Common myeloid progenitor, CD34-positive (primary cell): ENCODE measurements around the gene ZNF24.
A peak's percentile ranks its signal among the peaks of the same experiment; 100 is the strongest.

Experiments
- CTCF ChIA-PET: fragments of 350-600 bp; sonication (Branson Sonifier 250); formaldehyde crosslinking; loops from one replicate; lab custom pipeline; 2021; ENCODE audit warnings: antibody characterized with exemption; lab: Charles Lee
- POLR2A ChIA-PET: fragments of 350-600 bp; sonication (Branson Sonifier 250); formaldehyde crosslinking; loops from one replicate; lab custom pipeline; 2021; ENCODE audit warnings: antibody characterized with exemption; lab: Charles Lee
- DNase-seq, 3 donors: peaks; one replicate each; pipeline versions ENCODE4 v3.0.0 to v3.0.0-alpha.2; 2013
- H3K27ac ChIP-seq, 2 experiments: 1 replicate in 1 of 2; 2 replicates in 1 of 2; pipeline ENCODE4 v1.7.0; 2013; ENCODE audit warnings: inconsistent platforms in 2 of 2, low read length in 2 of 2, mild to moderate bottlenecking in 2 of 2, low read depth in 1 of 2, moderate library complexity in 1 of 2; ENCODE audit not compliant: severe bottlenecking in 2 of 2, insufficient read depth in 1 of 2, poor library complexity in 1 of 2
- H3K27me3 ChIP-seq, 5 experiments: replicated peaks in 2 of 5; 1 replicate in 3 of 5; 2 replicates in 2 of 5; pipeline versions ENCODE4 v1.6.1 to v1.7.0; 2013; ENCODE audit warnings: low read length in 4 of 5, mild to moderate bottlenecking in 2 of 5, moderate library complexity in 2 of 5, inconsistent platforms in 1 of 5; ENCODE audit not compliant: insufficient read depth in 5 of 5, control insufficient read depth in 4 of 5
- H3K36me3 ChIP-seq, 4 experiments: 1 replicate in 2 of 4; 2 replicates in 2 of 4; pipeline versions ENCODE4 v1.6.1 to v1.7.0; 2013; ENCODE audit warnings: low read length in 3 of 4, control low read depth in 1 of 4, mild to moderate bottlenecking in 1 of 4; ENCODE audit not compliant: control insufficient read depth in 4 of 4, insufficient read depth in 4 of 4
- H3K4me1 ChIP-seq, 4 experiments: 1 replicate in 3 of 4; 2 replicates in 1 of 4; pipeline versions ENCODE4 v1.6.1 to v1.7.1; 2013; ENCODE audit warnings: low read length in 3 of 4, mild to moderate bottlenecking in 3 of 4, control low read depth in 1 of 4, inconsistent platforms in 1 of 4, moderate library complexity in 1 of 4; ENCODE audit not compliant: control insufficient read depth in 4 of 4, insufficient read depth in 4 of 4; ENCODE audit errors: control extremely low read depth in 1 of 4
- H3K4me3 ChIP-seq, 7 experiments: 1 replicate in 4 of 7; 2 replicates in 3 of 7; pipeline versions ENCODE4 v1.5.1 to v1.7.0; 2013; ENCODE audit warnings: mild to moderate bottlenecking in 7 of 7, low read length in 6 of 7, moderate library complexity in 6 of 7, inconsistent platforms in 2 of 7, low read depth in 2 of 7, control low read depth in 1 of 7; ENCODE audit not compliant: insufficient read depth in 4 of 7, control insufficient read depth in 1 of 7; ENCODE audit errors: extremely low read depth in 1 of 7
- H3K9me3 ChIP-seq, 5 experiments: 1 replicate in 4 of 5; 2 replicates in 1 of 5; pipeline versions ENCODE4 v1.6.1 to v1.7.1; 2013; ENCODE audit warnings: low read length in 4 of 5, mild to moderate bottlenecking in 2 of 5, inconsistent platforms in 1 of 5, low read depth in 1 of 5, moderate library complexity in 1 of 5; ENCODE audit not compliant: control insufficient read depth in 4 of 5, insufficient read depth in 2 of 5; ENCODE audit errors: control extremely low read depth in 1 of 5
- WGBS: methylation state at CpG from one replicate; pipeline ENCODE4 v1.1.5; 2013; ENCODE audit not compliant: insufficient coverage; 5-methylcytosine and 5-hydroxymethylcytosine counted together

ZNF24 gene

DNA sequence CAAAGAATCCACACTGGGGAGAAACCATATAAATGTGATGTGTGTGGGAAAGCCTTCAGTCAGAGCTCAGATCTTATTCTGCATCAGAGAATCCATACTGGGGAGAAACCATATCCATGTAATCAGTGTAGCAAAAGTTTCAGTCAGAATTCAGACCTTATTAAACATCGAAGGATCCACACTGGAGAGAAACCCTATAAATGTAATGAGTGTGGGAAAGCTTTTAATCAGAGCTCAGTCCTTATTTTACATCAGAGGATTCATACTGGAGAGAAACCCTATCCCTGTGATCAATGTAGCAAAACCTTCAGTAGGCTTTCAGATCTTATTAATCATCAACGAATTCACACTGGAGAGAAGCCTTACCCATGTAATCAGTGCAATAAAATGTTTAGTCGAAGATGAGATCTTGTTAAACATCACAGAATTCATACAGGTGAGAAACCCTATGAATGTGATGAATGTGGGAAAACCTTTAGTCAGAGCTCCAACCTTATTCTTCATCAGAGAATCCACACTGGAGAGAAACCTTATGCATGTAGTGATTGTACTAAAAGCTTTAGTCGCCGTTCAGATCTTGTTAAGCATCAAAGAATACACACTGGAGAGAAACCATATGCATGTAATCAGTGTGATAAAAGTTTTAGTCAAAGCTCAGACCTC is 37.5 kb downstream of the ZNF24 start:
- H3K36me3 ChIP-seq, result peaks cover 34 to 65% (median 46%) of the 10 kb centered on the region in 4 experiments
- H3K4me3 ChIP-seq, result no peak overlapping the region
- peaks cover 21 to 92% (median 50%) of the 10 kb centered on the region in 5 experiments for H3K9me3 ChIP-seq

DNA sequence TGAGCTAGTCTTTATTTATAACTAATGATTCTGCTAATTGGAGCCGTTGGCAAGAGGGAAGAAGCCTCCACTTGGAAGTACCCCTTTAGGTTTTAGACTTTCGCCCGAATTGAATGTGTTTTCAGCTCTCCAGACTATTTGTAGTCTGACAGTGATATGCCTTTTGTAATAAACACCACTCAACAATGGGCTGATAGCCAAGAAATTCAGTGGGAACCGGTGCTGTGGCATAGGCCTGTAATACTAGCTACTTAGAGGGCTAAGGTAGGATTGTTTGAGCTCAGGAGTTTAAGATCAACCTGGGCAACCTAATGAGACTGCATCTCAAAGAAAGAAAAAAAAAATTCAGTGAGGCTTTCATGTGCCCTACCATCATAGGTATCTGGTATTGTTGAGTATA is 40.6 kb downstream of the ZNF24 start:
- no peaks in the 10 kb centered on the region for H3K27me3 ChIP-seq
- no peak for DNase-seq
- no peaks in the 10 kb centered on the region for H3K4me1 ChIP-seq
- peaks cover 26 to 94% (median 50%) of the 10 kb centered on the region in 5 experiments for H3K9me3 ChIP-seq
- ChIA-PET CTCF (interaction anchor here (1.4 kb wide), 1 partner anchor 10 kb away, joined by 3 read pairs; no protein-coding TSS in a partner anchor), POLR2A (no interaction called here)
- H3K4me3 ChIP-seq, result no peak overlapping the region
- 100% methylated on average over 1 of the region's 4 CpGs for WGBS
- H3K36me3 ChIP-seq, result peaks cover 34 to 81% (median 57%) of the 10 kb centered on the region in 4 experiments
- H3K27ac ChIP-seq, result no peak overlapping the region

More for the DNA sequence above, 37.5 kb downstream of the ZNF24 start:
- 100% methylated on average over 2 of the region's 5 CpGs for WGBS
- no peak for DNase-seq
- ChIA-PET CTCF (interaction anchor here (1.1 to 1.2 kb wide), 2 partner anchors 18 to 47 kb away, joined by 3 read pairs; no protein-coding TSS in a partner anchor), POLR2A (no interaction called here)
- Histone ChIP-seq H3K4me1 (no peaks in the 10 kb centered on the region), H3K27ac (no peak overlapping the region), H3K27me3 (no peaks in the 10 kb centered on the region)

DNA sequence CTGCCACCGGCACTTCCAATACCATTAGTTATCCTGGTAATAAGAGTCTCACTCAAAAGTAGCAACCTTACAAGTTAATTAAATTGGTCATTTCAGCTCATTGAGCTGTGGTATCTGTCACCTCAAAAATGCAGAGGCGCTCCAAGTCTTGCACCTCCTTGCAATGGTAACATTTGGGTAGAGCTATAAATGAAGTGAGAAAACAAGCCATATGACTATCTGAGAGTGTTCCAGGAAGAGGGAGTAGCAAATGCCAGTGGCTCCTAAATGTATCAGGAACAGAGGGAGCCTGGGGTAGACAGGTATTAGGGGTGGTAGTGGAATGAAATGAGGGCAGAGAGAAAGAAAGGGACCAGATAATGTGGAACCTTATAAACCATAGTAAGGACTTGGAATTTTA is 48.2 kb downstream of the ZNF24 start:
- POLR2A ChIA-PET, result no interaction called here
- WGBS, result 94% methylated on average over 2 of the region's 2 CpGs

DNA sequence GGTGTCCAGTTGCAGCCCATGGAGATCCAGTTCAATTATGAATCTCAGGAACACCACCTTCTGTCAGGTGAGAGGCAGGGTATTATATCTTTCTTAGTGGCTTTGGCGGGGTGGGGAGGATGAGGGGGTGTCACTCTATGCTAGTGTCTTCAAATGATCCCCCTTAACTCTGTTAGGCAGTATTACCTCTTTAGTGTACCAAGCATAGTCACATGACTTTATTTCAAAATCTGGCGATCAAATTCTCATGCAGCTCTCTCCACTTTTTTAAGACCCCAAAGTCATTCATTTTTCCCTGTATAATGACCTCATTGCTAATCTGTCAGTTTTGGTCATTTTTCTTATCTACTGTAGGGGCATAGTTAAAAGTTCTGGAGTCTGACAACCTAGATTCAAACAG is 53.1 kb downstream of the ZNF24 start:
- no peak for DNase-seq
- H3K36me3 ChIP-seq, result peaks cover 15 to 40% (median 24%) of the 10 kb centered on the region in 4 experiments
- POLR2A ChIA-PET, result interaction anchor here (0.7 to 2.4 kb wide), 2 partner anchors 9 to 23 kb away, joined by 3 to 16 read pairs; no protein-coding TSS in a partner anchor
- peak overlapping the region in 1 of 2 experiments; percentile 96 for H3K27ac ChIP-seq
- H3K27me3 ChIP-seq, result no peaks in the 10 kb centered on the region
- H3K4me1 ChIP-seq, result peaks cover 8 to 19% (median 14%) of the 10 kb centered on the region in 4 experiments
- no CpG with 5 or more reads among the region's 2 CpGs for WGBS
- H3K9me3 ChIP-seq, result peaks cover 0 to 15% (median 9%) of the 10 kb centered on the region in 5 experiments
- peak overlapping the region in 6 of 7 experiments; percentile 85 to 98 (median 93) for H3K4me3 ChIP-seq
- CTCF ChIA-PET, result interaction anchor here (2.3 kb wide), 2 partner anchors 26 to 64 kb away, joined by 4 to 5 read pairs; no protein-coding TSS in a partner anchor

More for the DNA sequence above, 48.2 kb downstream of the ZNF24 start:
- no peaks in the 10 kb centered on the region for H3K27me3 ChIP-seq
- peaks cover 22 to 68% (median 46%) of the 10 kb centered on the region in 4 experiments for H3K36me3 ChIP-seq
- CTCF ChIA-PET, result interaction anchor here (1.0 kb wide), 1 partner anchor 15 kb away, joined by 3 read pairs; no protein-coding TSS in a partner anchor
- DNase-seq, result no peak
- H3K4me3 ChIP-seq, result no peak overlapping the region
- H3K4me1 ChIP-seq, result peaks cover 3 to 8% (median 4%) of the 10 kb centered on the region in 4 experiments
- H3K9me3 ChIP-seq, result peaks cover 0 to 39% (median 17%) of the 10 kb centered on the region in 5 experiments
- no peak overlapping the region for H3K27ac ChIP-seq

DNA sequence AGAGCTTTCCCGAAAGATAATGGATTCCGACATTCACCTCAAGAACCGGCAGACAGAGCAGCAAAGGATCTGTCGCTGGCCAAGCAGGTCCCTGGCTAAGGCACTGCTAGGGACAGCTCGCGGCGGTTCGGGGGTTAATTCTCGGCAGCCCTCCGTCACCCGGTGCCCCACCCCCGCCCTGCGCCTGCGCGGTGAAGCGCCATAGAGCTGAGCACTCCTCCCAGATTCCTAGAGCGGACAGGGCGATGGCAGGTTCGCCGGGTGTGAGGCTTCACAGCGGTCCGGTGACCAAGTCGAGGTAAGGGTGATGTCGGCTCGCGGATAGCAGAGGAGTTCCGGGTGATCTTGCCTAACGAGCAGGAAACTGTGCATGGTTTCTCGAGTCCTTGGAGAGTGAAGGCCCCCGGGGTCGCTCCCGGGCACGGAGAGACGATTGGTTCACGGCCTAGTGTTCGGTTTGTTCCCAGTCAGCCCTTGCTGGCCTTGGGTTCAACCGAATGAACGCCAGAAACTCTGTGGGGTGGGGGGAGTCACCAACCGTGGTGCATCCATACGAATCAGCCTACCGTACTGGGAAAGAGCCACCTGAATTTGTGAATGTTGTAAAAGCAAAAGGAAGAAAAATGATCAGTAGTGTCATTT is 54.0 kb downstream of the ZNF24 start, which contains the start of gene ZSCAN30:
ZSCAN30 (minus strand) TSS at position 136 of the 642 bp plus-strand sequence. CDS start 25,877 bp downstream, outside the sequence.
- peak; percentile 97 to 99 (median 98) for DNase-seq
- Histone ChIP-seq H3K27ac (peak within 1 kb of the TSS; percentile 91 to 96), H3K4me3 (peak within 1 kb of the TSS; percentile 59 to 98 (median 93)), H3K4me1 (peaks cover 8 to 19% (median 14%) of the 10 kb centered on the region in 4 experiments), H3K27me3 (no peaks in the 10 kb centered on the region), H3K9me3 (peaks cover 0 to 15% (median 7%) of the 10 kb centered on the region in 5 experiments), H3K36me3 (peaks cover 7 to 31% (median 15%) of the 10 kb centered on the region in 4 experiments)
- POLR2A ChIA-PET, result interaction anchor here (1.1 to 2.4 kb wide), 3 partner anchors 22 to 54 kb away, joined by 4 to 16 read pairs (median 10); partner anchors contain the start of genes ZNF24 and ZNF397
- 0% methylated on average over 37 of the region's 41 CpGs for WGBS
- CTCF ChIA-PET, result interaction anchor here (1.1 to 2.3 kb wide), 6 partner anchors 22 to 65 kb away, joined by 3 to 6 read pairs (median 4); partner anchors contain the start of gene ZNF24

DNA sequence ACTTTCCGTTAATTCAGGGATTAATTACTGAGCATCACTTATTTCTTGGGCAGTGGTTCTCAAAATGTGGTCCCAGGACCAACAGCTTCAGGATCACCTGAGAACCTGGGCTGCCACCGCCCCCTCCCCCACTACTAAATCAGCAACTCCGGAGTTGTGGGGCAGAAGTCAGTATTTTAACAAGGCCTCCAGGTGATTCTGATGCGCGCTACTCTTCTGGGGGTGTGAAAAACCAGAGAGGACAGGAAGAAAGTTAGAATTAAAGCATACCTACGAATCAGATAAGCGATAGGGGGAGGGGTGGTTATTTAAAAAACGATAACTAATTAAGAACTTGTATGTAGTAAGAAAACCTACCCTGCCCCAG is 54.5 kb downstream of the ZNF24 start:
- H3K4me1 ChIP-seq, result peaks cover 8 to 19% (median 14%) of the 10 kb centered on the region in 4 experiments
- no peak for DNase-seq
- WGBS, result 0% methylated on average over 6 of the region's 8 CpGs
- H3K27me3 ChIP-seq, result no peaks in the 10 kb centered on the region
- peak overlapping the region; percentile 59 to 98 (median 93) for H3K4me3 ChIP-seq
- peaks cover 2 to 17% (median 7%) of the 10 kb centered on the region in 5 experiments for H3K9me3 ChIP-seq
- H3K36me3 ChIP-seq, result peaks cover 3 to 26% (median 13%) of the 10 kb centered on the region in 4 experiments
- peak overlapping the region; percentile 91 to 96 for H3K27ac ChIP-seq
- ChIA-PET POLR2A (interaction anchor here (1.1 to 2.4 kb wide), 3 partner anchors 22 to 54 kb away, joined by 4 to 16 read pairs (median 10); partner anchors contain the start of genes ZNF24 and ZNF397), CTCF (interaction anchor here (1.1 to 2.3 kb wide), 7 partner anchors 21 to 265 kb away, joined by 3 to 6 read pairs (median 4); partner anchors contain the start of gene ZNF24)
